Measurements from ENCODE around the gene TRUB2.

Gene TRUB2

GRCh38 chr9:128322404-128323211 is at the start of gene TRUB2, which contains the start of gene COQ4:
TSS of gene TRUB2 (minus strand) at chr9:128322447. CDS start at chr9:128322408, 39 bp downstream.
TSS of gene COQ4 (plus strand) at chr9:128322839. CDS start at chr9:128322859, 20 bp downstream.
- peak; percentile 96 for DNase-seq

- no peak for DNase-seq
These were observed 49.4 kb upstream of the TRUB2 start for GRCh38 chr9:128371630-128372117.

GRCh38 chr9:128370752-128371629 is 48.7 kb upstream of the TRUB2 start, which contains the start of gene URM1:
TSS of gene URM1 (plus strand) at chr9:128371374. CDS start at chr9:128371381, 7 bp downstream.
- DNase-seq: peak; percentile 99

GRCh38 chr9:128370367-128370751 is 48.1 kb upstream of the TRUB2 start:
- DNase-seq: no peak

- DNase-seq: no peak
These were observed 46.9 kb upstream of the TRUB2 start for GRCh38 chr9:128369024-128369706.

GRCh38 chr9:128365525-128365924 is 43.3 kb upstream of the TRUB2 start:
- no peak for DNase-seq

- no peak for DNase-seq
These were observed 40.5 kb upstream of the TRUB2 start for GRCh38 chr9:128362774-128363173.

GRCh38 chr9:128361986-128362646 is 39.9 kb upstream of the TRUB2 start:
- peak; percentile 90 for DNase-seq

- DNase-seq: no peak
These were observed 39.2 kb upstream of the TRUB2 start for GRCh38 chr9:128361296-128361985.

GRCh38 chr9:128360826-128361225 is 38.6 kb upstream of the TRUB2 start:
- DNase-seq: no peak

GRCh38 chr9:128358861-128359260 is 36.6 kb upstream of the TRUB2 start:
- no peak for DNase-seq

GRCh38 chr9:128358090-128358489 is 35.8 kb upstream of the TRUB2 start:
- DNase-seq: no peak

- DNase-seq: no peak
These were observed 33.2 kb upstream of the TRUB2 start for GRCh38 chr9:128355451-128355850.

- DNase-seq: no peak
These were observed 27.5 kb upstream of the TRUB2 start for GRCh38 chr9:128349772-128350171.

- no peak for DNase-seq
These were observed 26.9 kb upstream of the TRUB2 start for GRCh38 chr9:128349125-128349524.

GRCh38 chr9:128344931-128345605 is 22.8 kb upstream of the TRUB2 start:
- no peak for DNase-seq

- no peak for DNase-seq
These were observed 21.6 kb upstream of the TRUB2 start for GRCh38 chr9:128343855-128344254.

- DNase-seq: no peak
These were observed 20.9 kb upstream of the TRUB2 start for GRCh38 chr9:128342971-128343680.

GRCh38 chr9:128341435-128341849 is 19.2 kb upstream of the TRUB2 start:
- peak; percentile 53 for DNase-seq
